Stimulated activated CD4-positive, alpha-beta T cell treated with anti-CD3 and anti-CD28 coated beads, Interleukin-15, amount 100 ng/mL, for 1 hour (primary cell): ENCODE results near the gene TXNRD2.
"Not testable (repeated sequence)": the region's sequence is repeated elsewhere in the genome, so short reads cannot be mapped to it uniquely, and the experiment has no call there.

ENCODE experiments used
- DNase-seq, 2 donors: peaks; one replicate each; pipeline ENCODE4 v3.0.0-alpha.2; 2020; ENCODE audit warnings: low read depth in 1 of 2, low spot score in 1 of 2

The TXNRD2 gene

GRCh38 chr22:19890502-19891316, 50.9 kb downstream of the TXNRD2 start:
- DNase-seq: no peak

- DNase-seq: peak in 1 of 2 donors; percentile 31
Observed at GRCh38 chr22:19889951-19890350, 51.7 kb downstream of the TXNRD2 start.

- DNase-seq: no peak
Observed at GRCh38 chr22:19888131-19888746, 53.4 kb downstream of the TXNRD2 start.

- no peak for DNase-seq
Observed at GRCh38 chr22:19887256-19887985, 54.2 kb downstream of the TXNRD2 start.

- no peak for DNase-seq
Observed at GRCh38 chr22:19886605-19887255, 54.9 kb downstream of the TXNRD2 start.

GRCh38 chr22:19885841-19886592, 55.6 kb downstream of the TXNRD2 start:
- DNase-seq: no peak

- no peak for DNase-seq
Observed at GRCh38 chr22:19884954-19885751, 56.5 kb downstream of the TXNRD2 start.

- DNase-seq: no peak
Observed at GRCh38 chr22:19884161-19884953, 57.3 kb downstream of the TXNRD2 start.

GRCh38 chr22:19883446-19883845, 58.2 kb downstream of the TXNRD2 start:
- not testable (repeated sequence) for DNase-seq

- DNase-seq: no peak
Observed at GRCh38 chr22:19882446-19883381, 58.9 kb downstream of the TXNRD2 start.

- DNase-seq: no peak
Observed at GRCh38 chr22:19880786-19881569, 60.6 kb downstream of the TXNRD2 start.

GRCh38 chr22:19879992-19880785, 61.4 kb downstream of the TXNRD2 start:
- DNase-seq: no peak

- no peak for DNase-seq
Observed at GRCh38 chr22:19879643-19879991, 62.0 kb downstream of the TXNRD2 start.

GRCh38 chr22:19879246-19879570, 62.4 kb downstream of the TXNRD2 start:
- no peak for DNase-seq

GRCh38 chr22:19878461-19879245, 63.0 kb downstream of the TXNRD2 start:
- DNase-seq: no peak
